Tibial artery (tissue), 4 donors: Measurements from ENCODE around the gene ARV1.
"Not testable (repeated sequence)": the region's sequence is repeated elsewhere in the genome, so short reads cannot be mapped to it uniquely, and the experiment has no call there.

ENCODE experiments used
- DNase-seq, 2 donors: peaks; one replicate each; pipeline ENCODE4 v3.0.0-alpha.2; 2019
- H3K27ac ChIP-seq, 2 donors: fragments of 200-600 bp; sonication (generic) in 1 of 2; 1 replicate in 1 of 2; 2 replicates in 1 of 2; pipeline ENCODE4 v1.5.1; 2018 to 2019; ENCODE audit warnings: mild to moderate bottlenecking in 1 of 2
- H3K27me3 ChIP-seq, 2 donors: fragments of 200-600 bp; sonication (generic) in 1 of 2; one replicate each; pipeline versions ENCODE4 v1.5.1 to v1.6.0; 2016 to 2019
- H3K36me3 ChIP-seq, 3 donors: fragments of 200-600 bp; sonication (generic) in 2 of 3; one replicate each; pipeline ENCODE4 v1.5.1; 2016 to 2019; ENCODE audit warnings: mild to moderate bottlenecking in 2 of 3
- H3K4me1 ChIP-seq, 4 donors: fragments of 200-600 bp; sonication (generic) in 2 of 4; 1 replicate in 3 of 4; 2 replicates in 1 of 4; pipeline ENCODE4 v1.5.1; 2016 to 2019
- H3K4me3 ChIP-seq, 2 donors: fragments of 200-600 bp; sonication (generic) in 1 of 2; 1 replicate in 1 of 2; 2 replicates in 1 of 2; pipeline ENCODE4 v1.5.1; 2018 to 2019; ENCODE audit warnings: mild to moderate bottlenecking in 2 of 2
- H3K9me3 ChIP-seq, 3 donors: fragments of 200-600 bp; sonication (generic) in 1 of 3; one replicate each; pipeline ENCODE4 v1.5.1; 2016 to 2019
- intact Hi-C: fragments of 100-400 bp; cut with DNase I; formaldehyde crosslinking; loops from one replicate; pipeline ENCODE4 v1.15.0; 2023; ENCODE audit warnings: low total_unique reads
- TF ChIP-seq, protein P1 (sequence below), 2 experiments: fragments of 200-600 bp in 1 of 2; fragments of 450-650 bp in 1 of 2; IDR thresholded peaks; one replicate each; pipeline ENCODE4 v1.5.1; 2017 to 2019; ENCODE audit warnings: antibody characterized with exemption in 2 of 2, mild to moderate bottlenecking in 1 of 2, moderate library complexity in 1 of 2

The ARV1 gene

DNA sequence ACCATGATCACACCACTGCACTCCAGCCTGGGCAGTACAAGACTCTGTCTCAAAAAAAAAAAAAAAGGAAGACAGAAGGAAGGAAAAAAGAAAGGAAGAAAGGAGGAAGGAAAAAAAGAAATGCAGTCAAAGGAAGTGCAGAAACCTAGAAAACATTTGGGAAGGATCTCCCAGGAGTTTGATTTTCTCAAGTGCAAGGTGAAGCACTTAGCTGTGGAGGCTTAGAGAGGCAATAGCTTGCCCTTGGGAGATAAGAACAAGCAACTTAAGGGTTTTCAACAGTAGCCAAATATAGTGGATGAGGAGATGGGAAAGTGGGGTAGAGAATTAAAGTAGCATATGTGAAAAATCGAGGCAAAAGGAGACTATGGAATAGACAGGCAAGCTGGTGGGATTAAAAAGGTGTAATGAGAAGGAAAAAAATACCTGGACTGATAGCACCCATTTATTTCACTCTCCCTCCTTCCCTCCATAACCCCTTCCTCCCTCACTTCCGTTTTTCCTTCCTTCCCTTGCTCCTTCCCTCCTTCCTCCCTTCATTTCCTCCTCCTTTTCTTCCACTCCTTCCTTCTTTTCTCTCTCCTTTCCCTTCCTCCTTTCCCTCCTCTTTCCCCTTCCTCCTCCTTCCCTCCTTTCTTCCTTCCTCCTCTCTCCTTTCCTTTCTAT, 68.0 kb downstream of the ARV1 start:
- Histone ChIP-seq H3K36me3 (no peaks in the 10 kb centered on the region), H3K4me1 (no peaks in the 10 kb centered on the region), H3K27ac (no peak overlapping the region), H3K27me3 (no peaks in the 10 kb centered on the region), H3K9me3 (peaks cover 0 to 3% (median 0%) of the 10 kb centered on the region in 3 donors), H3K4me3 (no peak overlapping the region)
- intact Hi-C loops, result no loop called here
- DNase-seq, result no peak
- TF ChIP-seq, protein P1, sequence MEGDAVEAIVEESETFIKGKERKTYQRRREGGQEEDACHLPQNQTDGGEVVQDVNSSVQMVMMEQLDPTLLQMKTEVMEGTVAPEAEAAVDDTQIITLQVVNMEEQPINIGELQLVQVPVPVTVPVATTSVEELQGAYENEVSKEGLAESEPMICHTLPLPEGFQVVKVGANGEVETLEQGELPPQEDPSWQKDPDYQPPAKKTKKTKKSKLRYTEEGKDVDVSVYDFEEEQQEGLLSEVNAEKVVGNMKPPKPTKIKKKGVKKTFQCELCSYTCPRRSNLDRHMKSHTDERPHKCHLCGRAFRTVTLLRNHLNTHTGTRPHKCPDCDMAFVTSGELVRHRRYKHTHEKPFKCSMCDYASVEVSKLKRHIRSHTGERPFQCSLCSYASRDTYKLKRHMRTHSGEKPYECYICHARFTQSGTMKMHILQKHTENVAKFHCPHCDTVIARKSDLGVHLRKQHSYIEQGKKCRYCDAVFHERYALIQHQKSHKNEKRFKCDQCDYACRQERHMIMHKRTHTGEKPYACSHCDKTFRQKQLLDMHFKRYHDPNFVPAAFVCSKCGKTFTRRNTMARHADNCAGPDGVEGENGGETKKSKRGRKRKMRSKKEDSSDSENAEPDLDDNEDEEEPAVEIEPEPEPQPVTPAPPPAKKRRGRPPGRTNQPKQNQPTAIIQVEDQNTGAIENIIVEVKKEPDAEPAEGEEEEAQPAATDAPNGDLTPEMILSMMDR (IDR thresholded peaks at IDR 0.05), result no peak

DNA sequence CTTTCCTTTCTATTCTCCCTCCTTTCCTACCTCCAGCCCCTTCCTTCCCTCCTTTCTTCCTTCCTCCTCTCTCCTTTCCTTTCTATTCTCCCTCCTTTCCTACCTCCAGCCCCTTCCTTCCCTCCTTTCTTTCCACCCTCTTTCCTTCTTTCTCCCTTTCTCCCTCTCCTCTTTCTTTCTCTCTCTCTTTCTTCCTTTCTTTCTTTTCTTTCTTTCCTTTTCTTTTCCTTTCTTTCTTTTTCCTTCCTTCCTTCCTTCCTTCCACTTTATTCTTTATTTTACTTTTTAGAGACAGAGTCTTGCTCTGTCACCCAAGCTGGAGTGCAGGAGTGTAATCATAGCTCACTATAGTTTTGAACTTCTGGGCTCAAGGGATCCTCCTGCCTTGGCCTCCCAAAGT, 68.6 kb downstream of the ARV1 start:
- H3K9me3 ChIP-seq, intact Hi-C loops, DNase-seq, H3K4me1 ChIP-seq, H3K27ac ChIP-seq, H3K27me3 ChIP-seq, H3K36me3 ChIP-seq, H3K4me3 ChIP-seq: not testable (repeated sequence)

DNA sequence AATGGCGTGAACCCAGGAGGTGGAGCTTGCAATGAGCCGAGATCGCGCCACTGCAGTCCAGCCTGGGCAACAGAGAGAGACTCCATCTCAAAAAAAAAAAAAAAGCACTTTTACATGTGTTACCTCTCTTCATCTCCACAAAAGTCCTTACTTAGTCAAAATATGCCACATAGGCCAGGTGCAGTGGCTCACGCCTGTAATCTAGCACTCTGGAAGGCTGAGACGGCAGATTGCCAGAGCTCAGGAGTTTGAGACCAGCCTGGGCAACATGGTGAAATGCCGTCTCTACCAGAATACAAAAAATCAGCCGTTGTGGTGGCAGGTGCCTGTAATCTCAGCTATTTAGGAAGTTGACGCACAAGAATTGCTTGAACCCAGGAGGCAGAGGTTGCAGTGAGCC, 69.5 kb downstream of the ARV1 start:
- H3K9me3 ChIP-seq, intact Hi-C loops, H3K4me3 ChIP-seq, H3K36me3 ChIP-seq, H3K27me3 ChIP-seq, H3K27ac ChIP-seq, H3K4me1 ChIP-seq, DNase-seq: not testable (repeated sequence)

DNA sequence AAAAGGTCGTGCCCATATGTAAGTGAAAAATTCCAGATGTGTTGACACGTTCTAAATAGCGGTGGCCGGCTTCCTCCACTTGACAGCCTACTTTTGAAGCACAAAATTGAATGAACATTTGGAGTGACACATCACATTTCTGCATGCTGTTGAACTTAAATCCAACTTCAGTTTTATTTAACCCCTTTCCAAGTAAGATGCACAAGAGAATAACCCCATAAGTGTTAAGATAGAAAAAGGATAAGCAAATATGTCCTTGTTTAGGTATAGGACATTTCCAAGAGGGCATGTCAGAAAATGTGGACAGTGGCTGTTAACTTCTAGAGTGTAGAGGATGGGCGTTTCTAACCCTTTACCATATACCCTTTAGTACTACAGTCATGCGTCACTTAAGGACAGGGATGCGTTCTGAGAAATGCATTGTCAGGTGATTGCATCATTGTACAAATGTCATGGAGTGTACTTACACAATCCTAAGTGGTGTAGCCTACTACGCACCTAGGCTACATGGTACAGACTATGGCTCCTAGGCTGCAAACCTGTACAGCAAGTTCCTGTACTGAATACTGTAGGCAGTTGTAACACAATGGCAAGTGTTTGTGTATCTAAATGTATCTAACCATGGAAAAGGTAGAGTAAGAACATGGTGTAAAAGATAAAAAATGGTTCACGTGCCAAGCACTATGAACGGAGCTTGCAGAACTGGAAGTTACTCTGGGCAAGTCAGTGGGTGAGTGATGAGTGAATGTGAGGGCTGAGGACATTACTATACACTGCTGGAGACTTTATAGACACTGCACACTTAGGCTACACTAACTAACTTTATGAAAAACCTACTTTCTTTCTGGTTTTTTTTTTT, 70.5 kb downstream of the ARV1 start:
- TF ChIP-seq, protein P1 (IDR thresholded peaks at IDR 0.05), result no peak
- intact Hi-C loops, result no loop called here
- Histone ChIP-seq H3K27ac (no peak overlapping the region), H3K9me3 (peaks cover 0 to 1% (median 0%) of the 10 kb centered on the region in 3 donors), H3K4me1 (peaks cover 0 to 12% (median 2%) of the 10 kb centered on the region in 4 donors), H3K27me3 (no peaks in the 10 kb centered on the region), H3K4me3 (no peak overlapping the region), H3K36me3 (no peaks in the 10 kb centered on the region)
- DNase-seq, result no peak
